H9 (cell line): ENCODE measurements around the gene ELAVL4. TPM values are rescaled to one million over a fixed set of nuclear protein-coding genes. Genes with fewer than 3 reads are reported as not detected.

Experiments
- DNase-seq: peaks from one replicate; pipeline ENCODE4 v3.0.0-alpha.2; 2017
- H2AFZ ChIP-seq: one replicate; pipeline ENCODE4 v1.6.1; 2013; ENCODE audit warnings: mild to moderate bottlenecking, low read length, control low read depth, moderate library complexity
- H2AK5ac ChIP-seq: 2 replicates; pipeline ENCODE4 v1.6.1; 2013; ENCODE audit warnings: low read length, control low read depth, mixed read lengths; ENCODE audit not compliant: insufficient read length
- H2BK120ac ChIP-seq: one replicate; pipeline ENCODE4 v1.6.1; 2013; ENCODE audit warnings: low read depth, mild to moderate bottlenecking, low read length, control low read depth, inconsistent platforms; ENCODE audit not compliant: poor library complexity, severe bottlenecking
- H2BK12ac ChIP-seq: 2 replicates; pipeline ENCODE4 v1.6.1; 2013; ENCODE audit warnings: low read length, control low read depth, mixed read lengths, low read depth; ENCODE audit not compliant: insufficient read length
- H2BK15ac ChIP-seq: 2 replicates; pipeline ENCODE4 v1.6.1; 2013; ENCODE audit warnings: low read depth, low read length, control low read depth
- H2BK20ac ChIP-seq: one replicate; pipeline ENCODE4 v1.6.1; 2013; ENCODE audit warnings: low read depth, mild to moderate bottlenecking, low read length, control low read depth, inconsistent platforms; ENCODE audit not compliant: poor library complexity, severe bottlenecking
- H2BK5ac ChIP-seq: 2 replicates; pipeline ENCODE4 v1.6.1; 2013; ENCODE audit warnings: low read length, control low read depth, mixed read lengths; ENCODE audit not compliant: insufficient read length
- H3K14ac ChIP-seq: 2 replicates; pipeline ENCODE4 v1.6.1; 2013; ENCODE audit warnings: low read length, control low read depth; ENCODE audit not compliant: insufficient read depth
- H3K18ac ChIP-seq: 2 replicates; pipeline ENCODE4 v1.6.1; 2013; ENCODE audit warnings: low read depth, mild to moderate bottlenecking, mixed read lengths, low read length, control low read depth; ENCODE audit not compliant: insufficient read length
- H3K23ac ChIP-seq: 2 replicates; pipeline ENCODE4 v1.6.1; 2013; ENCODE audit warnings: low read length, control low read depth, mixed read lengths, low read depth; ENCODE audit not compliant: insufficient read length
- H3K23me2 ChIP-seq: 2 replicates; pipeline ENCODE4 v1.6.1; 2013; ENCODE audit warnings: low read depth, mild to moderate bottlenecking, mixed read lengths, low read length, control low read depth; ENCODE audit not compliant: insufficient read length, poor library complexity, severe bottlenecking
- H3K27ac ChIP-seq: 2 replicates; pipeline ENCODE4 v1.5.1; 2013; ENCODE audit warnings: low read length, control low read depth, mixed read lengths, low read depth; ENCODE audit not compliant: insufficient read length
- H3K27me3 ChIP-seq: 2 replicates; pipeline ENCODE4 v1.6.1; 2013; ENCODE audit warnings: low read length, control low read depth, inconsistent platforms; ENCODE audit not compliant: insufficient read depth
- H3K4ac ChIP-seq: 2 replicates; pipeline ENCODE4 v1.6.1; 2013; ENCODE audit warnings: low read depth, mild to moderate bottlenecking, control low read depth, inconsistent platforms, low read length, moderate library complexity
- H3K4me1 ChIP-seq: 2 replicates; pipeline ENCODE4 v1.6.1; 2013; ENCODE audit warnings: low read length, control low read depth, inconsistent platforms; ENCODE audit not compliant: insufficient read depth
- H3K4me2 ChIP-seq: 2 replicates; pipeline ENCODE4 v1.6.1; 2013; ENCODE audit warnings: low read length, control low read depth, mixed read lengths; ENCODE audit not compliant: insufficient read length, insufficient read depth
- H3K56ac ChIP-seq: 2 replicates; pipeline ENCODE4 v1.6.1; 2013; ENCODE audit warnings: low read depth, mild to moderate bottlenecking, mixed read lengths, low read length, control low read depth; ENCODE audit not compliant: insufficient read length
- H3K79me1 ChIP-seq: 2 replicates; pipeline ENCODE4 v1.6.1; 2013; ENCODE audit warnings: low read depth, mild to moderate bottlenecking, moderate library complexity, low read length, control low read depth, inconsistent platforms; ENCODE audit not compliant: insufficient read depth, poor library complexity, severe bottlenecking
- H3K79me2 ChIP-seq: 2 replicates; pipeline ENCODE4 v1.6.1; 2013; ENCODE audit warnings: low read length, control low read depth, inconsistent platforms; ENCODE audit not compliant: insufficient read depth
- H3K9ac ChIP-seq: 2 replicates; pipeline ENCODE4 v1.6.1; 2013; ENCODE audit warnings: low read length, control low read depth, mixed read lengths; ENCODE audit not compliant: insufficient read length; ENCODE audit errors: extremely low read depth
- H3K9me3 ChIP-seq: one replicate; pipeline ENCODE4 v1.6.1; 2013; ENCODE audit warnings: low read depth, low read length, inconsistent platforms; ENCODE audit not compliant: control insufficient read depth
- H3T11ph ChIP-seq: one replicate; pipeline ENCODE4 v1.6.1; 2013; ENCODE audit warnings: mild to moderate bottlenecking, low read length, control low read depth, inconsistent platforms
- H4K20me1 ChIP-seq: one replicate; pipeline ENCODE4 v1.6.1; 2013; ENCODE audit not compliant: control insufficient read depth, insufficient read length, insufficient read depth
- H4K5ac ChIP-seq: 2 replicates; pipeline ENCODE4 v1.6.1; 2013; ENCODE audit warnings: low read depth, mild to moderate bottlenecking, mixed read lengths, low read length, control low read depth; ENCODE audit not compliant: insufficient read length
- H4K8ac ChIP-seq: replicated peaks from 2 replicates; pipeline ENCODE4 v1.6.1; 2013; ENCODE audit warnings: low read length, control low read depth, mixed read lengths, low read depth; ENCODE audit not compliant: insufficient read length
- H4K91ac ChIP-seq: 2 replicates; pipeline ENCODE4 v1.6.1; 2013; ENCODE audit warnings: low read depth, mild to moderate bottlenecking, moderate library complexity, mixed read lengths, low read length, control low read depth; ENCODE audit not compliant: insufficient read length
- H3K27ac Mint-ChIP-seq, 3 experiments: 2 replicates in 2 of 3; 3 replicates in 1 of 3; pipeline ENCODE4 v1.8.0; 2020 to 2021; ENCODE audit warnings: mixed read lengths in 3 of 3, mild to moderate bottlenecking in 1 of 3, moderate library complexity in 1 of 3
- H3K27me3 Mint-ChIP-seq: 2 replicates; pipeline ENCODE4 v1.8.0; 2021; ENCODE audit warnings: low read depth, mild to moderate bottlenecking, moderate library complexity, mixed read lengths
- H3K36me3 Mint-ChIP-seq, 3 experiments: 2 replicates in 2 of 3; 3 replicates in 1 of 3; pipeline ENCODE4 v1.8.0; 2020 to 2021; ENCODE audit warnings: low read depth in 3 of 3, mixed read lengths in 3 of 3; ENCODE audit not compliant: insufficient read depth in 1 of 3
- H3K4me1 Mint-ChIP-seq, 2 experiments: 2 replicates each; pipeline ENCODE4 v1.8.0; 2020; ENCODE audit warnings: mixed read lengths in 2 of 2
- H3K4me3 Mint-ChIP-seq, 2 experiments: 2 replicates in 1 of 2; 3 replicates in 1 of 2; pipeline ENCODE4 v1.8.0; 2020 to 2021; ENCODE audit warnings: mild to moderate bottlenecking in 2 of 2, mixed read lengths in 2 of 2, moderate library complexity in 1 of 2
- H3K9me3 Mint-ChIP-seq, 2 experiments: 2 replicates in 1 of 2; 3 replicates in 1 of 2; pipeline ENCODE4 v1.8.0; 2020; ENCODE audit warnings: mild to moderate bottlenecking in 2 of 2, mixed read lengths in 2 of 2, moderate library complexity in 1 of 2
- CTCF ChIP-seq: fragments of 200-600 bp; sonication (generic); conservative IDR thresholded peaks from 3 replicates; pipeline ENCODE4 v1.8.0; 2021; ENCODE audit warnings: antibody characterized with exemption, mild to moderate bottlenecking
- WGBS: extraction: QIAGEN DNeasy Blood & Tissue Kit; methylation state at CpG from one replicate; pipeline ENCODE4 v1.1.7; 2013; ENCODE audit warnings: missing lambda C conversion rate, low lambda C conversion rate, mixed read lengths; ENCODE audit not compliant: insufficient read length; ENCODE audit errors: extremely low coverage; 5-methylcytosine and 5-hydroxymethylcytosine counted together
- total RNA-seq: library from RNA; stranded (reverse); gene quantifications from 2 replicates; pipeline ENCODE4 v1.2.1, GENCODE V29; 2021

The ELAVL4 gene
- total RNA-seq, 1 experiment from 2014 or later: not detected

GRCh38 chr1:50197216-50197615 is 88.5 kb downstream of the ELAVL4 start:
- Histone ChIP-seq H3K9ac (no peak overlapping the region), H2BK12ac (no peak overlapping the region), H3K9me3 (no peaks in the 10 kb centered on the region), H4K5ac (no peak overlapping the region), H3K23me2 (no peaks in the 10 kb centered on the region), H2AFZ (no peak overlapping the region), H3K79me1 (no peaks in the 10 kb centered on the region), H3K4me2 (no peak overlapping the region), H4K8ac (no peak overlapping the region), H2AK5ac (no peak overlapping the region), H2BK5ac (no peak overlapping the region), H4K91ac (no peak overlapping the region), H3T11ph (no peak overlapping the region), H3K27ac (no peak overlapping the region), H4K20me1 (no peaks in the 10 kb centered on the region), H3K56ac (no peak overlapping the region), H3K4me1 (no peaks in the 10 kb centered on the region), H3K27me3 (no peaks in the 10 kb centered on the region), H2BK15ac (no peak overlapping the region), H2BK20ac (no peak overlapping the region), H3K23ac (no peak overlapping the region), H3K14ac (no peak overlapping the region), H3K4ac (no peak overlapping the region), H3K18ac (no peak overlapping the region), H3K79me2 (no peaks in the 10 kb centered on the region), H2BK120ac (no peak overlapping the region)
- Mint-ChIP-seq H3K27me3 (peaks cover 3% of the 10 kb centered on the region), H3K4me1 (no peaks in the 10 kb centered on the region), H3K36me3 (peaks cover 0 to 23% (median 0%) of the 10 kb centered on the region in 3 experiments; a peak in 2 of 7 replicates), H3K27ac (no peak overlapping the region), H3K9me3 (peaks cover 0 to 56% of the 10 kb centered on the region in 2 experiments; a peak in 2 of 5 replicates), H3K4me3 (no peak overlapping the region)
- TF ChIP-seq CTCF: no peak
- DNase-seq: no peak
- WGBS: no CpG with 5 or more reads among the region's 3 CpGs
